Dedifferentiated amniotic fluid mesenchymal stem cell (primary cell): ENCODE data around the gene VMP1.

Experiments used
- DNase-seq: peaks from one replicate; pipeline ENCODE4 v3.0.0-alpha.2; 2016; ENCODE audit errors: extremely low spot score

The VMP1 gene

GRCh38 chr17:59707149-59707970 is at the start of gene VMP1, which contains the start of gene PTRH2:
VMP1 (plus strand) TSS chr17:59707654; CDS start chr17:59731447, 23,793 bp downstream.
PTRH2 (minus strand) TSS chr17:59707430; CDS start chr17:59697978, 9,452 bp downstream.
- peak; percentile 100 for DNase-seq

GRCh38 chr17:59666235-59666634 is 41.2 kb upstream of the VMP1 start:
- no peak for DNase-seq

GRCh38 chr17:59668816-59669215 is 38.6 kb upstream of the VMP1 start:
- peak; percentile 86 for DNase-seq

- no peak for DNase-seq
Measured at GRCh38 chr17:59669411-59669810, 38.0 kb upstream of the VMP1 start.

GRCh38 chr17:59669944-59670343 is 37.5 kb upstream of the VMP1 start:
- no peak for DNase-seq

- DNase-seq = no peak
Measured at GRCh38 chr17:59671386-59671785, 36.1 kb upstream of the VMP1 start.

- DNase-seq = no peak
Measured at GRCh38 chr17:59675231-59675630, 32.2 kb upstream of the VMP1 start.

GRCh38 chr17:59676716-59677115 is 30.7 kb upstream of the VMP1 start:
- DNase-seq = no peak

- DNase-seq = no peak
Measured at GRCh38 chr17:59678918-59679317, 28.5 kb upstream of the VMP1 start.

- DNase-seq = no peak
Measured at GRCh38 chr17:59680314-59680713, 27.1 kb upstream of the VMP1 start.

GRCh38 chr17:59683283-59683682 is 24.2 kb upstream of the VMP1 start:
- no peak for DNase-seq

- no peak for DNase-seq
Measured at GRCh38 chr17:59684967-59685366, 22.5 kb upstream of the VMP1 start.

- DNase-seq = no peak
Measured at GRCh38 chr17:59688008-59688407, 19.4 kb upstream of the VMP1 start.

GRCh38 chr17:59688496-59688895 is 19.0 kb upstream of the VMP1 start:
- DNase-seq = no peak

GRCh38 chr17:59693582-59693981 is 13.9 kb upstream of the VMP1 start:
- DNase-seq = no peak

- DNase-seq = no peak
Measured at GRCh38 chr17:59694344-59694743, 13.1 kb upstream of the VMP1 start.

- peak; percentile 68 for DNase-seq
Measured at GRCh38 chr17:59695945-59696681, 11.3 kb upstream of the VMP1 start.

GRCh38 chr17:59696682-59697277 is 10.7 kb upstream of the VMP1 start:
- no peak for DNase-seq

- DNase-seq = no peak
Measured at GRCh38 chr17:59698143-59698542, 9.3 kb upstream of the VMP1 start.

- DNase-seq = no peak
Measured at GRCh38 chr17:59699218-59699617, 8.2 kb upstream of the VMP1 start.

- no peak for DNase-seq
Measured at GRCh38 chr17:59699786-59700185, 7.7 kb upstream of the VMP1 start.

- no peak for DNase-seq
Measured at GRCh38 chr17:59702304-59702703, 5.2 kb upstream of the VMP1 start.
